DMS53 (cell line): Measurements from ENCODE around the gene GSTA2.
"Not testable (repeated sequence)": the region's sequence is repeated elsewhere in the genome, so short reads cannot be mapped to it uniquely, and the experiment has no call there.

Source experiments
- DNase-seq: peaks from one replicate; lab custom pipeline; 2025; lab: John Stamatoyannopoulos, UW

Gene GSTA2

DNA sequence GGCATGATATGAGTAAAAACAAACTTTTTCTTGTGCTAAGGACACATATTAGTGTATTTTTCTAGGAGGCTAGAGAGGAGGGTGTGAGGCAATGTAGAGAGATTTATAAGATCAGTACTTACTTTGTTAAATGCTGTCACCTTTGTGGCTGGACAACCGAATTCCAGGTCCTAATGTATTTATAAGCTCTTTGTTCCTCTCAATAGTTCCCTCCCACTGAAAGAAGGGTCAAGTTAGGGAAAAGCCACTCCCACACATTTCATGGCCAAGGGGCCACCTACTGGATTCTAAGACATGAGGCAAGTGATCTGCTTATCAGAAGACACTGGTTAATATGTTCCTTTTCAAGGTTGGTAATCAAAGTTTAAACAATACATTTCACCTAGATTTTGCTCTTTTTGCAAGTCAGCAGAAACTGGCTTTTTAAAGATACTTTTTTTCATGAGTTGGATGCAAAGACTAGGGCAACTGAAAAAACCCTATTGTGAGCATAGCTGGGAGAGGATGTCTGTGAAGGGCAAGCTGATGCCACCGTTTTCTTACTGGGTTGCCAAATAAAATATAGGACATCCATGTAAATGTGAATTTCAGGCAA, at the start of gene GSTA2:
TSS of gene GSTA2 (minus strand) at position 154 of the 595 bp plus-strand sequence. CDS start 5,528 bp downstream, outside the sequence.
- not testable (repeated sequence) for DNase-seq

GRCh38 chr6:52809777-52810176, 46.5 kb upstream of the GSTA2 start:
- not testable (repeated sequence) for DNase-seq

- no peak for DNase-seq
These were observed 45.4 kb upstream of the GSTA2 start for GRCh38 chr6:52808660-52809059.

GRCh38 chr6:52803668-52804255, 40.5 kb upstream of the GSTA2 start, which contains the start of gene GSTA1:
Gene GSTA1 (minus strand): TSS chr6:52803816. CDS start chr6:52799267, 4,549 bp downstream.
- DNase-seq = not testable (repeated sequence)

DNA sequence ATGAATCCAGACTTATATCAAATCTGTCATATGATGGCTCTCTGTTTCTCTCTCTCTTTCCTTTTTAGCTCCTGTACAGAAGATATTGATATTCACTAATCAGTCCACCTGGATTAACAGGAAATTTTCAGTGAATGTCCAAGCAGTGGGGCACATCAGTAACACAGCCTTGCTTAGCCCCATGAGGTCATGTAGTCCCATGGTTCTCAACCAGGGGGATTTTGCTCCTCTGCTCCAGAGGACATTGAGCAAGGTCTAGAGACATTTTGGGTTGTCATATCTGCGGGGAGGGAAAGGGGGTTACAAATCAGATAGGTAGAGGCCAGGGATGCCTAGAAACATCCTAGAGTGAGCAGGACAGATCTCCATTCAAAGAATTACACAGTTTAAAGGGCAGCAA, 39.5 kb upstream of the GSTA2 start:
- DNase-seq = no peak

- no peak for DNase-seq
These were observed 38.0 kb upstream of the GSTA2 start for GRCh38 chr6:52801188-52801841.

DNA sequence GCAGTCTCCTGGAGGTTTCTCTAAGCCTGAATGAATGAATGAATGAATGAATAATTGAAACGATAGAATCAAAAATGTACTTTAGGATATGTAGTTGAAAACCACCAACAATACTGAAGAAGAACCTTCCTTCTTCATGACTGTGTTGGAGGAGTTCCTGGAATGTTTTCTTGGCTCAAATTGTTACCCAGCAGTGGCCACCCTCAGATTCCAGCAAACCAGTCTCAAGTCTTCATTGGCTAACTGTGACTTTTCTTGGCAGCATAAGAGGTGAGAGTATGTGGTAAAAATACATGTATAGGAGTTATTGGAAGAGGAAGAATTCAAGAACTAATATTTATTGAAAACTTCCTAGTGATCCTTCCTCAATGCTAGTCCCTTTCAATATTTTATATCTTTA, 36.0 kb upstream of the GSTA2 start:
- not testable (repeated sequence) for DNase-seq

GRCh38 chr6:52794366-52794765, 31.1 kb upstream of the GSTA2 start:
- DNase-seq = not testable (repeated sequence)

- peak; percentile 18 for DNase-seq
These were observed 27.6 kb upstream of the GSTA2 start for GRCh38 chr6:52790861-52791260.

DNA sequence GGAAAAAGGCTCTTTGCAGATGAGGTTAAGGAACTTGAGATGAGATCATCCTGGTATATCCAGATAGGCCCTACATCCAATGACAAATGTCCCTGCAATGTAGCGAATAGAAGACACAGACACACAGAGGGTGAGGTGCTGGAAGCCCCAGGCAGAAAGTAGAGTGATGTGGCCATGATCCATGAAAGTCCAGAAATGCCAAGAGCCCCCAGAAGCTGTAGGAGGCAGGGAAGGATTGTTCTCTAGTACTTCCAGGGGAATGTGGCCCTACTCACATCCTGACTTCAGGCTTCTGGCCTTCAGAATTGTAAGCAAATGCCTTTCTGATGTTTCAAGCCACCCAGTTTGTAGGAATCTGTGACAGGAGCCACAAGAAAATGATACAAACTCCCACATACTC, 26.4 kb upstream of the GSTA2 start:
- not testable (repeated sequence) for DNase-seq

DNA sequence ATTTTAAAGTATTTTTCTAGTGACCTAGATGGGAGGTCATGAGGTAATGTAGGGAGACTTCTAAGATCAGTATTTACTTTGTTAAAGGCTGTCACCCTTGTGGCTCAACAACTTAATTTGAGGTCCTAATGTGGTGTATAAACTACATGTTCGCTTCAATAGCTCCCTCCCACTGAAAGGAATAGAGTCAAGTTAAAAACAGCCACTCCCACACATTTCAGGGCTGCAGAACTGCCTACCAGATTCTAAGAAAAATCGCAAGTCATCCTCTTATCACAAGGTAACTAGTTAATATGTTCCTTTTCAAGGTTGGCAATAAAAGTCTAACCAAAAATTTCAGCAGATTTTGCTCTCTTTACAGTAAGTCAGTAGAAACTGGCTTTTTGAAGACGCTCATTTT, 25.2 kb upstream of the GSTA2 start:
- peak; percentile 19 for DNase-seq

DNA sequence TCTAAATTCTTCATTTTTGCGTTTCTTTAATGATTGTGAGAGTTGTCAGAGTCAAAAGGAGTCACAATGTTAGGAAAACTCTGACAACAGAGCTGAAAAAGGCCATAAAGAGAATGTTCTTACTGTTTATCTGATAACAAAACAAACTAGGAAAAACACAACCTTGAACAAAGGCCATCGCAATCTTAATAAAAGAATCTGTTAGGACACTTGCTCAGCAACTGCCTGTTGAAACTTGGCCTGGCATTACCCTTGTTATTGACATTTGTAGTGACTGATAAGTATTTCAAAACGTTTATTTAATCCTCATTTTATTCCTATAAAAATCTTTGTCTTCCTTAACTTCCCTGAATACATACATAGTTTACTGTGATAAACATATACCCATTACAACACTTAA, 24.6 kb upstream of the GSTA2 start:
- no peak for DNase-seq

- DNase-seq = no peak
These were observed 23.1 kb upstream of the GSTA2 start for GRCh38 chr6:52786249-52786956.

GRCh38 chr6:52782696-52783274, 19.5 kb upstream of the GSTA2 start:
- DNase-seq = peak; percentile 49

GRCh38 chr6:52782209-52782608, 18.9 kb upstream of the GSTA2 start:
- DNase-seq = not testable (repeated sequence)

- DNase-seq = no peak
These were observed 16.0 kb upstream of the GSTA2 start for GRCh38 chr6:52779237-52779636.

DNA sequence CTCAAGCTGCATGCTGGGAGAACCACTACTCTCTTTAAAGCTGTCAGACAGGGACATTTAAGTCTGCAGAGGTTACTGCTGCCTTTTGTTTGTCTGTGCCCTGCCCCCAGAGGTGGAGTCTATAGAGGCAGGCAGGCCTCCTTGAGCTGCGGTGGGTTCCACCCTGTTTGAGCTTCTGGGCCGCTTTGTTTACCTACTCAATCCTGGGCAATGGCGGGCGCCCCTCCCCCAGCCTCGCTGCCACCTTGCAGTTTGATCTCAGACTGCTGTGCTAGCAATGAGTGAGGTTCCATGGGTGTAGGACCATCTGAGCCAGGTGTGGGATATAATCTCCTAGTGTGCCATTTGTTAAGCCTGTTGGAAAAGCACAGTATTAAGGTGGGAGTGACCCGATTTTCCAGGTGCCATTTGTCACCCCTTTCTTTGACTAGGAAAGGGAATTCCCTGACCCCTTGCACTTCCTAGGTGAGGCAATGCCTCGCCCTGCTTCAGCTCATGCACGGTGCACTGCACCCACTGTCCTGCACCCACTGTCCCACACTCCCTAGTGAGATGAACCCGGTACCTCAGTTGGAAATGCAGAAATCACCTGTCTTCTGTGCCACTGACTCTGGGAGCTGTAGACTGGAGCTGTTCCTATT, 13.6 kb upstream of the GSTA2 start:
- not testable (repeated sequence) for DNase-seq

DNA sequence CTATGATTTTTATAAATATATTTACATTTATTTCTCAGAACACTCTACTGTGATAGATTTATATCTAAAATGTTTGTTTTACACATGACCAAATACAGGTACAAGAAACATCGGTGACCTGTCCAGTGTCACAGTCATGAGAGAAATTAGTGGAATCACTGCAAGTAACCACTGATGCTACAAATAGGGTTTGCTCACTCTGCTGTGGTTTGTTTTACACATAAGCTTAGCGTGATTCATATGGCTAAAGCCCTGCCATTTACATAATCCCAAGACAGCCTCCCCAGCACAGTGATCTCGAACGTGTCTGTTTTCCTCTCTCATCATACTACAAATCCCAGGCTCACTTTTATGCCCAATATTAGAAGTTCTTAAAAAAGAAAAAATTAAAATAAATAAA, 6.1 kb upstream of the GSTA2 start:
- DNase-seq = peak; percentile 21

DNA sequence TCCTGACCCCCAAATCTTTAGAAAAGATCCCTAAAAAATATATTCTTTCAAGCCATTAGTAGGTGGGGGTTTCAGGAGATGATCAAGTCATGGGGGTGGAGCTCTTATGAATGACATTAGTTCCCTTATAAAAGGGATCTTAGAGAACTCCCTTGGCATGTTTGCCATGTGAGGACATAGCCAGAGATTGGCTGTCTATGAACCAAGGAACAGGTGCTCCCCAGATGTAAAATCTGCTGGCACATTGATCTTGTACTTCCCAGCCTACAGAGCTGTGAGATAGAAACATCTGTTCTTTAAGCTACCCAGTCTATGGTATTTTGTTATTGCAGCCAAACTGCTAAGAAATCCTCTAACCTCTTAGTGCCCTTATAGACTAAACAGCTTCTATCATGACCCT, 4.4 kb upstream of the GSTA2 start:
- DNase-seq = not testable (repeated sequence)

- DNase-seq = peak; percentile 91
These were observed 1.4 kb downstream of the GSTA2 start for GRCh38 chr6:52761673-52762491.
